GM12878 (cell line): Measurements from ENCODE around the gene ERI2.

Experiments
- EZH2 ChIP-seq: IDR thresholded peaks from 2 replicates; pipeline ENCODE4 v1.6.1; 2012; ENCODE audit warnings: low read depth, mild to moderate bottlenecking, control low read depth, inconsistent platforms, low read length, borderline replicate concordance; ENCODE audit not compliant: control insufficient read depth
- FOXM1 ChIP-seq: IDR thresholded peaks from 2 replicates; pipeline ENCODE4 v1.6.1; 2012; ENCODE audit warnings: low read depth, mild to moderate bottlenecking, inconsistent platforms, low read length, moderate library complexity
- IKZF1 ChIP-seq: fragments of 450-650 bp; conservative IDR thresholded peaks from 2 replicates; pipeline ENCODE4 v1.6.1; 2017; ENCODE audit warnings: antibody characterized with exemption, mild to moderate bottlenecking
- TARDBP ChIP-seq: IDR thresholded peaks from 2 replicates; pipeline ENCODE4 v1.6.1; 2016; ENCODE audit warnings: borderline replicate concordance
- TCF7 ChIP-seq: IDR thresholded peaks from 2 replicates; pipeline ENCODE4 v1.6.1; 2014; ENCODE audit warnings: antibody characterized with exemption, borderline replicate concordance
- TF ChIP-seq, protein P1 (sequence below): IDR thresholded peaks from 2 replicates; pipeline ENCODE4 v1.6.1; 2012; ENCODE audit warnings: low read depth, low read length, improper control_type of control experiment

GRCh38 chr16:20822521-20823325, 16.5 kb upstream of the ERI2 start:
- TF ChIP-seq IKZF1, result no peak
- no peak for TF ChIP-seq EZH2
- TF ChIP-seq TARDBP, result no peak
- TF ChIP-seq, protein P1, sequence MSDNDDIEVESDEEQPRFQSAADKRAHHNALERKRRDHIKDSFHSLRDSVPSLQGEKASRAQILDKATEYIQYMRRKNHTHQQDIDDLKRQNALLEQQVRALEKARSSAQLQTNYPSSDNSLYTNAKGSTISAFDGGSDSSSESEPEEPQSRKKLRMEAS, result no peak
- no peak for TF ChIP-seq TCF7
- no peak for TF ChIP-seq FOXM1
